ENCODE data around the gene CLIP4. TPM values are rescaled to one million over a fixed set of nuclear protein-coding genes. Genes with fewer than 3 reads are reported as not detected.

The CLIP4 gene
- total RNA-seq, 4 donors from 2014 or later = 11.9 to 37.8 (median 22.5) TPM

- Histone ChIP-seq H3K36me3 (peaks cover 0 to 5% (median 2%) of the 10 kb centered on the region in 4 donors), H3K4me3 (no peak overlapping the region), H3K27me3 (no peaks in the 10 kb centered on the region), H3K9me3 (no peaks in the 10 kb centered on the region), H3K4me1 (no peaks in the 10 kb centered on the region), H3K27ac (no peak overlapping the region)
- WGBS, 2 donors (ENCODE audit: low coverage in 1 of 2) = 29 to 35% methylated on average over 1 of the region's 1 CpG
- no peak for DNase-seq
- no peak for TF ChIP-seq CTCF (IDR thresholded peaks at IDR 0.05)
- no peak for TF ChIP-seq POLR2AphosphoS5 (IDR thresholded peaks at IDR 0.05)
- no peak for TF ChIP-seq EP300 (IDR thresholded peaks at IDR 0.05; ENCODE audit: low read depth)
- no peak for TF ChIP-seq POLR2A (IDR thresholded peaks at IDR 0.05)
- in situ Hi-C loops (cut with MboI; ENCODE audit: low pct_ligation_motif_present in 1 of 4, low pct_unique_long_range_greater_than_20kb in 1 of 4, low sequenced_read_pairs in 3 of 4) (no loop called here), intact Hi-C loops (cut with DNase I; ENCODE audit: low total_unique reads) (no loop called here)
These were observed 24.5 kb downstream of the CLIP4 start for GRCh38 chr2:29139731-29140130.

- TF ChIP-seq CTCF (IDR thresholded peaks at IDR 0.05) (no peak), POLR2AphosphoS5 (IDR thresholded peaks at IDR 0.05) (no peak), POLR2A (IDR thresholded peaks at IDR 0.05) (no peak)
- in situ Hi-C loops (cut with MboI; ENCODE audit: low pct_ligation_motif_present in 1 of 4, low pct_unique_long_range_greater_than_20kb in 1 of 4, low sequenced_read_pairs in 3 of 4) = no loop called here
- Histone ChIP-seq H3K9me3 (no peaks in the 10 kb centered on the region), H3K27me3 (no peaks in the 10 kb centered on the region), H3K4me3 (no peak overlapping the region), H3K4me1 (no peaks in the 10 kb centered on the region), H3K27ac (no peak overlapping the region), H3K36me3 (peaks cover 0 to 5% (median 2%) of the 10 kb centered on the region in 4 donors)
- intact Hi-C loops (cut with DNase I; ENCODE audit: low total_unique reads) = no loop called here
- no peak for DNase-seq
- 81 to 90% methylated on average over 3 to 6 of the region's 6 CpGs for WGBS, 2 donors (ENCODE audit: low coverage in 1 of 2)
These were observed 28.4 kb downstream of the CLIP4 start for GRCh38 chr2:29143657-29144056.

- no peaks in the 10 kb centered on the region for H3K27me3 ChIP-seq
- no peak overlapping the region for H3K4me3 ChIP-seq
- H3K27ac ChIP-seq = no peak overlapping the region
- no peak for TF ChIP-seq CTCF (IDR thresholded peaks at IDR 0.05)
- no peak for TF ChIP-seq EP300 (IDR thresholded peaks at IDR 0.05; ENCODE audit: low read depth)
- no peak for TF ChIP-seq POLR2AphosphoS5 (IDR thresholded peaks at IDR 0.05)
- no peak for TF ChIP-seq POLR2A (IDR thresholded peaks at IDR 0.05)
- no peaks in the 10 kb centered on the region for H3K9me3 ChIP-seq
- in situ Hi-C loops (cut with MboI; ENCODE audit: low pct_ligation_motif_present in 1 of 4, low pct_unique_long_range_greater_than_20kb in 1 of 4, low sequenced_read_pairs in 3 of 4) (no loop called here), intact Hi-C loops (cut with DNase I; ENCODE audit: low total_unique reads) (no loop called here)
- 82 to 83% methylated on average over 2 to 3 of the region's 3 CpGs for WGBS, 2 donors (ENCODE audit: low coverage in 1 of 2)
- H3K36me3 ChIP-seq = peaks cover 0 to 5% (median 2%) of the 10 kb centered on the region in 4 donors
- H3K4me1 ChIP-seq = no peaks in the 10 kb centered on the region
- DNase-seq = no peak
These were observed 31.0 kb downstream of the CLIP4 start for GRCh38 chr2:29146197-29146596.

GRCh38 chr2:29147963-29148362, 32.7 kb downstream of the CLIP4 start:
- Histone ChIP-seq H3K4me1 (no peaks in the 10 kb centered on the region), H3K36me3 (peaks cover 0 to 14% (median 2%) of the 10 kb centered on the region in 4 donors), H3K4me3 (no peak overlapping the region), H3K27ac (no peak overlapping the region), H3K9me3 (no peaks in the 10 kb centered on the region), H3K27me3 (no peaks in the 10 kb centered on the region)
- WGBS, 2 donors (ENCODE audit: low coverage in 1 of 2) = 50 to 82% methylated on average over 2 to 3 of the region's 3 CpGs
- intact Hi-C loops (cut with DNase I; ENCODE audit: low total_unique reads) = no loop called here
- DNase-seq = no peak
- TF ChIP-seq POLR2A (IDR thresholded peaks at IDR 0.05) = no peak
- in situ Hi-C loops (cut with MboI; ENCODE audit: low pct_ligation_motif_present in 1 of 4, low pct_unique_long_range_greater_than_20kb in 1 of 4, low sequenced_read_pairs in 3 of 4) = no loop called here

- intact Hi-C loops (cut with DNase I; ENCODE audit: low total_unique reads) (no loop called here), in situ Hi-C loops (cut with MboI; ENCODE audit: low pct_ligation_motif_present in 1 of 4, low pct_unique_long_range_greater_than_20kb in 1 of 4, low sequenced_read_pairs in 3 of 4) (no loop called here)
- WGBS, 2 donors (ENCODE audit: low coverage in 1 of 2) = 86 to 100% methylated on average over 1 to 2 of the region's 2 CpGs
- Histone ChIP-seq H3K36me3 (peaks cover 0 to 16% (median 0%) of the 10 kb centered on the region in 4 donors), H3K27ac (no peak overlapping the region), H3K9me3 (no peaks in the 10 kb centered on the region), H3K27me3 (no peaks in the 10 kb centered on the region), H3K4me1 (no peaks in the 10 kb centered on the region), H3K4me3 (no peak overlapping the region)
- no peak for DNase-seq
- TF ChIP-seq CTCF (IDR thresholded peaks at IDR 0.05) (no peak), POLR2A (IDR thresholded peaks at IDR 0.05) (no peak), EP300 (IDR thresholded peaks at IDR 0.05; ENCODE audit: low read depth) (no peak), POLR2AphosphoS5 (IDR thresholded peaks at IDR 0.05) (no peak)
These were observed 39.4 kb downstream of the CLIP4 start for GRCh38 chr2:29154610-29155009.

Data from transverse colon (tissue), 4 donors.